Esophagus squamous epithelium (tissue), 4 donors: ENCODE data around the gene CNDP2.

Experiments used
- POLR2A ChIP-seq, 4 donors: fragments of 450-650 bp; IDR thresholded peaks; one replicate each; pipeline ENCODE4 v1.6.1; 2017; ENCODE audit warnings: antibody characterized with exemption in 4 of 4, mild to moderate bottlenecking in 4 of 4, moderate library complexity in 3 of 4
- TF ChIP-seq, protein P1 (sequence below), 6 experiments: fragments of 450-650 bp in 4 of 6; fragments of 200-600 bp in 2 of 6; sonication (generic) in 2 of 6; IDR thresholded peaks; one replicate each; pipeline ENCODE4 v1.5.1; 2016 to 2019; ENCODE audit warnings: antibody characterized with exemption in 6 of 6, mild to moderate bottlenecking in 4 of 6, moderate library complexity in 4 of 6

GRCh38 chr18:74570266-74570665 lies 74.1 kb downstream of the CNDP2 start:
- TF ChIP-seq, protein P1, sequence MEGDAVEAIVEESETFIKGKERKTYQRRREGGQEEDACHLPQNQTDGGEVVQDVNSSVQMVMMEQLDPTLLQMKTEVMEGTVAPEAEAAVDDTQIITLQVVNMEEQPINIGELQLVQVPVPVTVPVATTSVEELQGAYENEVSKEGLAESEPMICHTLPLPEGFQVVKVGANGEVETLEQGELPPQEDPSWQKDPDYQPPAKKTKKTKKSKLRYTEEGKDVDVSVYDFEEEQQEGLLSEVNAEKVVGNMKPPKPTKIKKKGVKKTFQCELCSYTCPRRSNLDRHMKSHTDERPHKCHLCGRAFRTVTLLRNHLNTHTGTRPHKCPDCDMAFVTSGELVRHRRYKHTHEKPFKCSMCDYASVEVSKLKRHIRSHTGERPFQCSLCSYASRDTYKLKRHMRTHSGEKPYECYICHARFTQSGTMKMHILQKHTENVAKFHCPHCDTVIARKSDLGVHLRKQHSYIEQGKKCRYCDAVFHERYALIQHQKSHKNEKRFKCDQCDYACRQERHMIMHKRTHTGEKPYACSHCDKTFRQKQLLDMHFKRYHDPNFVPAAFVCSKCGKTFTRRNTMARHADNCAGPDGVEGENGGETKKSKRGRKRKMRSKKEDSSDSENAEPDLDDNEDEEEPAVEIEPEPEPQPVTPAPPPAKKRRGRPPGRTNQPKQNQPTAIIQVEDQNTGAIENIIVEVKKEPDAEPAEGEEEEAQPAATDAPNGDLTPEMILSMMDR (IDR thresholded peaks at IDR 0.05) = no peak
- TF ChIP-seq POLR2A (IDR thresholded peaks at IDR 0.05) = no peak
